Fibroblast of skin of scalp (primary cell): ENCODE results near the gene CDC6. TPM values are rescaled to one million over a fixed set of nuclear protein-coding genes. Genes with fewer than 3 reads are reported as not detected.

Source experiments
- DNase-seq: peaks from one replicate; pipeline ENCODE4 v3.0.0-alpha.2; 2013
- polyA plus RNA-seq, 2 experiments: library from polyadenylated mRNA; unstranded; fragments of 120-200 nt; gene quantifications; one replicate each; pipeline ENCODE4 v1.2.1, GENCODE V29; 2013; ENCODE audit not compliant: insufficient read length in 2 of 2

CDC6 gene
- polyA plus RNA-seq (2013, experiment 1 of 2; ENCODE audit: insufficient read length) = 22.4 TPM
- 21.1 TPM for polyA plus RNA-seq (2013, experiment 2 of 2; ENCODE audit: insufficient read length)

DNA sequence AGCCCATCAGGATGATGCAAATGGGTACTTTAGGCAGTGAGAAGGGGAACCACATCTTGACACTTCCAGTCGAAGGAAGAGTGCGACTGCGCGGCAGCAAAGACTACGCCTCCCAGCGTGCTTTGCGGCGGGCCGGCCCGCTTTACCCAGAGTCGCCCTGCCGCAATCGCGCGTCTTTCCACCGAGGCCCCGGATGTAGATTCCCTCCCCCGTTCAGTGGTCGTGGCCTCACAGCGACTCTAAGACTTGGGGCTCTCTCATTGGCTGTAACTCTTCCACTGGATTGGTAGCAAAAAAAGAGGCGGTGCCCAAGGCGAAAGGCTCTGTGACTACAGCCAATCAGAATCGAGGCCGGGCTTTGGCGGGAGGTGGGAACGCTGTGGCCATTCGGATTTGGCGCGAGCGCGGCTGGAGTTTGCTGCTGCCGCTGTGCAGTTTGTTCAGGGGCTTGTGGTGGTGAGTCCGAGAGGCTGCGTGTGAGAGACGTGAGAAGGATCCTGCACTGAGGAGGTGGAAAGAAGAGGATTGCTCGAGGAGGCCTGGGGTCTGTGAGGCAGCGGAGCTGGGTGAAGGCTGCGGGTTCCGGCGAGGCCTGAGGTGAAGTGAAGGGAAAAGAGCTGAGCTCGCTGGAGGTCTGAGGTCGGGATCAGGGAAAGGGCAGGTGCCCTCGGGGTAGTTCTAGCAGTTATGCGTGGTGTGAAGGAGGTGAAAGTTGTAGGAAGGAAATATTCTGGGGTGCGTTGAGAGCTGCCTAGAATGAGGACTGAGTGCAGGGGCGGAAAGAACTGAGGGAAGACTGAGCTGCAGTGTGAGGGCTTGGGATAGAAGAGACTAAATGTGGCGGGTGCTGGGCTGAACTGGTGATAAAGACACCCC is at the start of gene CDC6:
TSS of gene CDC6 (plus strand) at position 386 of the 876 bp plus-strand sequence. CDS start 1,542 bp downstream, outside the sequence.
- DNase-seq = peak; percentile 100

DNA sequence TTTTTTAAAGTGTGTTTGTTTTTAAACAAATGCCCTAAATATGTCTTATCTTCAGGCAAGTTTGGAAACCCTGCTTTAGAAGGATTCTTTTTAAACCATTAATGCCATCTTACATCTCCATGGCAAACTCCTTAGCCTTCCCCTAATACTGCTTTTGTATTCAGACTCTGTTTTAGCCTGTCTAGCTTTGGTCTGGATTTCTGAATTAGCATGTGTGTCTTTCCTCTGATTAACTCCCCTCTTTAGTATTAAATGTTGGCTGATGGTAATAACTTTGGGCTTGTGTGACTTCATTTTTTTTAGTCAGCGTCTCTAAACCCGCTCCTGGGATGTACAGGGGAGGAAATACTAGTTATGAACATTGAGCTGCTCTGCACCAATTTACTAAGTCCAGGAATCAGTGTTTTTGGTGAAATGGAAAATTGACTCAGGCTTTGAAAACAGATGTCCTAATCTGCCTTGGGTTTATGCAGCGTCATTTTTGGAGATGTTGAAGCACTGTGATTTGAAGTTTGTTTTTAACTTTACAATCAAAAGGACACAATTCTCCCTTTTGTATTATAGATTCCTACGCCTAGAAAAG is 46.3 kb upstream of the CDC6 start:
- DNase-seq = no peak

- DNase-seq = peak; percentile 62
Measured at GRCh38 chr17:40242774-40243173, 44.9 kb upstream of the CDC6 start.

DNA sequence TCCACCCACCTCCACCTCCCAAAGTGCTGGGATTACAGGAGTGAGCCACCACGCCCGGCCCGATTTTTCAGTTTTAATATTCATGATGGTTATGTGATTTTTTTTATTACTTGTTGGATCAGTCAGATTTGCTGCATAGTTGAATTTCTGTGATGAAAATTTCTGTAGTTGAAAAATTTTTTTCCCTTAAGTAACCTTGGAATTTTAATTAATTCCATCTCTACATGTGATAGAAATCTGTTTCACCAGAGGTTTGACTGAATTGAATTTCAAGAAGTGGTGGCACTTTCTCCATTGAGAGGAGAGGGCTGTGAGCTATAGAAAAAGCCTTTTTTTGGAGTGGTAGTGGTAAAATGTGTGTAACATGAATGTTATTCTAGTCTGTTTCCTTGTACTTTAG is 43.9 kb upstream of the CDC6 start:
- DNase-seq = peak; percentile 66

DNA sequence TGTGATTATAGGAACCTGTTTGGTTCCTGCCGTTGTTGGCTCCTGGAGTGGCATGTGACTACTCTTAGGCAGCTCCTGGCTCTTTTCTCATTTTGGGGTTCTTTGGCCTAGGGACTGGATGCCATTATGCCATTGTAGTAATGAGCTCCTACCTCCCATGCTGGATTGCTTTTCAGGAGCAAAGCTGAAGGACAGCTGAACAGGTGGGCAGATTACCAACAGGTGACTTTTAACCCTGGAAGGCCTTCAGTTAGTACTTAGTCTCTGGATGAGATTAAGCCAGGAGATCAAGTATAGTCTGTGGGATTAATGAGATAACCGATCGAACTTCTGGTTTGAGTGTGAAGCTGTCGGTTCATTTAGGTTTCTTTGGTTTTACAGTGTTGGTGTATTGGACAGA is 43.4 kb upstream of the CDC6 start:
- no peak for DNase-seq

GRCh38 chr17:40247926-40248495 is 39.7 kb upstream of the CDC6 start:
- DNase-seq = no peak

GRCh38 chr17:40248507-40248906 is 39.2 kb upstream of the CDC6 start:
- no peak for DNase-seq

DNA sequence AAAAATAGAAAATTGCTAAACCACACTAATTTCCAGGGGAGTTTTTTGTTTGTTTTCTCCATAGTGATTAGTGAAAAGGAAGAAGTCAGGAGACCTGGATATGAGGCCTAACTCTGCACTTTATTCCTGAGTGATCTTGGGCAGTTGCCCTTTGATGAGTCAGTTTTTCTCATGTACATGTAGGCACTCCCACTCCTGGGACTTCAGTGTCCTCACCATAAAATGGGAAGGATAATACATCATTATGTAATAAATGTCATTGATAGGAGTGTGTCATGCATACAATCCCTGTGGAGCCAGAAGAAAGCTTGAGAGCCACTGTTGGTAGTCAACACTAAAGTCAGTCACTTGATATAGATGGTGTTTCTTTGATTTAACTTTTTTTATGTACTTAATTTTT is 36.1 kb upstream of the CDC6 start:
- DNase-seq = peak; percentile 70

- peak; percentile 15 for DNase-seq
Measured at GRCh38 chr17:40253565-40253964, 34.1 kb upstream of the CDC6 start.

- DNase-seq = no peak
Measured at GRCh38 chr17:40259505-40259904, 28.2 kb upstream of the CDC6 start.

GRCh38 chr17:40260528-40260927 is 27.2 kb upstream of the CDC6 start:
- no peak for DNase-seq

GRCh38 chr17:40264458-40265185 is 23.1 kb upstream of the CDC6 start:
- DNase-seq = no peak

DNA sequence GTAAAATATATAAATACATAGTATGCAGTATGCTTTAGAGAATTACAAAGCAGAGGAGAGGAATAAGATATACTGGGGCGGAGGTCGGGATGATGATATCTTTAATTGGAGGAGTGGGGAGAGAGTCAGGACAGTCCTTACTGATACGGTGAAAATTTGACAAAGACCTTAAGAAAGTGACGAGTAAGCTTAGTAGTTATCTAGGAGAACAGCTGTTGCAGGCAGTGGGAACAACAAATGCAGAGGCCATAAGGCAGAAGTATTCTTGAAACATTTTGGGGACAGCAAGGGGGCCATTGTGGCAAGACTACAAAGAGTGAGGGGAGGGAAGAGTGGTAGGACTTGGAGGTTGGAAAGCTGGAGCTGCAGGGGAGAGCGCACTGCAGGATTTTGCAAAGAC is 22.3 kb upstream of the CDC6 start:
- DNase-seq = no peak

- DNase-seq = no peak
Measured at GRCh38 chr17:40266882-40267281, 20.8 kb upstream of the CDC6 start.

GRCh38 chr17:40268141-40268712 is 19.5 kb upstream of the CDC6 start:
- DNase-seq = no peak

GRCh38 chr17:40278414-40278813 is 9.3 kb upstream of the CDC6 start:
- DNase-seq = no peak

- DNase-seq = no peak
Measured at GRCh38 chr17:40279402-40279801, 8.3 kb upstream of the CDC6 start.

DNA sequence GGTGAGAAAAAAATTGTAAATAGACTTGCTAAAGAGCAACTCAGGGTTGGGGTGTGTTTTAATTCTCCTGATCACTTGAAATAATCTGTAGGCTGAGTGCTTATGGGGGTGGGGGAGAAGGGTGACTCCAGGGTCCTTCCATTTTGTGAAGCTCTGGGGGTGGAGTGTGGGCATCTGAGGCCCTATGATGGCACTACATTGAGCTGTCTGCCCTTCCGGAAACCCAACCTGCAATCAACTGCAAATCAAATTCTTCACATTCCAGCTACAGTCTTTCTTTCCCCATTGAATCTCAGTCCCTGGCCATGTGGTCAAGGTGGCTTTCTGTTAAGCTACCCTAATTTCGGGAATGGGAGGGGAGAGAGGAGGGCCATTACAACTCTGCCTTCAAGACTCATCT is 6.0 kb upstream of the CDC6 start:
- no peak for DNase-seq

- peak; percentile 92 for DNase-seq
Measured at GRCh38 chr17:40283662-40284061, 4.0 kb upstream of the CDC6 start.

- peak; percentile 93 for DNase-seq
Measured at GRCh38 chr17:40284085-40284713, 3.5 kb upstream of the CDC6 start.

DNA sequence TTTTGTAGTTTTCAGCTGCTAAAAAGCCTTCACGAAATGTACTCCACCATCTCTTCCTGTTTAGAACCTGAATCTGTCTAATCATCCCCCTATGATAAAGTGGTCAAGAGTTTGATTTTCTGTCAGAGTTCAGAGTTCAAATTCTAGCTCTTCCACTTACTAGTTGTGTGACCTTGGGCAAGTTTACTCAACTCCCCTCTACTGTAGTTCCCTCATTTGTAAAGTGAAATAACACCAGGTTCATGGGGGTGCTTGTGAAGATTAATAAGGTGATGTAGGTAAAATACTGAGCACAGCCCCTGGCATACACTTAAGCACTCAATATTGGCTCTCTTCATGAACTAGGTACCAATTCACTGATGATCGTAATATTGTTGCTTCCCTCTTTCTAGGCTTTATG is 1.2 kb upstream of the CDC6 start:
- DNase-seq = no peak

GRCh38 chr17:40287159-40287493 is 553 bp upstream of the CDC6 start:
- DNase-seq = no peak
